ENCODE measurements around the gene STRIP2. TPM values are rescaled to one million over a fixed set of nuclear protein-coding genes. Genes with fewer than 3 reads are reported as not detected.
"Not testable (repeated sequence)": the region's sequence is repeated elsewhere in the genome, so short reads cannot be mapped to it uniquely, and the experiment has no call there.

The STRIP2 gene
- total RNA-seq, 1 experiment from 2014 or later, result 9.2 TPM

DNA sequence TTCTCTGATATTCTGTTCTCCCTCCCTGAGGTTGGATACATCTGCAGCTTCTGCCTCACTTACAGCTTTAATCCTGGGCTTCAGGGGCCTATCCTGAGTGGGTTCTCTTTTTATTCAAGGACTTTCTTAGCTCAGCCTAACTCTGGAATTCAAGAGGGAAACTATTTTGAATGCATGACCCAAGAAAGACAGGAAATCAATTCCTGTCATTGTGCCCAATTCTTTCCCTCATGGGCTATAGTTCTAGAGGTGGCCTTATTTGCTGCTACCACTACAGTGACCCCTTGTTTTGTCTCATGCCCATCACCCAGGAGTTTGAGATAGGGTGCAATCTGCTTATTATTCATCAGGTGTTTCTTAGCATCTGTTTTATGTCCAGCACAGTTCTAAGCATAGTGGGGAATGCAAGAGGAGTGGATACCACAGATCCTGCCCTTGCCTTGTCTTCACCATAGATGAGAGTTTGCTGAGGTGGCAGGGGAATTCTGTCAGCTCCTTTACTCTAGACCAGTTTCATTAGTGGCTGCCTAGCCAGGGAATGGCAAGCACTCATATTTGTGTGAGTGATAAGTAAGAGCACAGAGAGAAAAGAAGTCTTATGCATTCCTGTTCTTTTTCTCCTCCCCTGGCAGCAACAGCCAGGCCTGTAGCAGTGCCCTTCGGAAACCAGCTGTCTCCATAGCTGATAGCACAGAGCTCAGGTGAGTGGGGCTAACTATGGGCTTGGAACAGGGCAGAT is 19.4 kb downstream of the STRIP2 start:
- no peak for DNase-seq (ENCODE audit: low read depth)

- peak; percentile 53 for DNase-seq (ENCODE audit: low read depth)
Observed at GRCh38 chr7:129454249-129454551, 20.0 kb downstream of the STRIP2 start.

DNA sequence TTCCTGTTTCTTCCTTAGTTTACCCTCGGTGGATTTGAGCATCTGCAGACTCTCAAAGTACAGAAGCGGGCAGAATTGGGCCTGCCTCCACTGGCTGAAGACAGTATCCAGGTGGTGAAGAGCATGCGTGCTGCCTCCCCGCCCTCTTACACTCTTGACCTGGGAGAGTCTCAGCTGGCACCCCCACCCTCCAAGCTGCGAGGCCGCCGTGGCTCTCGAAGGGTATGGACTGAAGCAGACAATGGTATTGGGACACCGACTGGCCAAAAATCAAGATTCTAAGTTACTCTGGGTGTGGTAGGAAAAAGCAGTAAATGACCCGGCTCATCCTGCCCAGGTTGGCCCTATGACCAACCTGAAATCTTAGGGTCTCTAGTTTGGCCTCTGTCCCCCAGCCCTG is 22.2 kb downstream of the STRIP2 start:
- no peak for DNase-seq (ENCODE audit: low read depth)

DNA sequence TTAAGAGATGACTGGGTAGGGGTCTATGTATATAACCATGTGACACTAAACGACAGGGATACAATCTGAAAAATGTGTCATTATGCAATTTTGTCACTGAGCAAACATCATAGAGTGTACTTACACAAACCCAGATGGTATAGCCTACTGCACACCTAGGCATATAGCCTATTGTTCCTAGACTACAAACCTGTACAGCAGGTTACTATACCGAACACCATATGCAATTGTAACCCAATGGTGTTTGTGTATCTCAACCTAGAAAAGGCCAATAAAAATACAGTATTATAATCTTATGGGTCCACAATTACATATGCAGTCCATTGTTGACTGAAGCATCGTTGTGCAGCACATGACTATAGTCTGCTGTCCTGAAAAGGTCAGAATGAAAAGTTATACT is 22.9 kb downstream of the STRIP2 start:
- DNase-seq (ENCODE audit: low read depth), result no peak

- no peak for DNase-seq (ENCODE audit: low read depth)
Observed at GRCh38 chr7:129458171-129458570, 23.9 kb downstream of the STRIP2 start.

GRCh38 chr7:129461809-129462208 is 27.6 kb downstream of the STRIP2 start:
- no peak for DNase-seq (ENCODE audit: low read depth)

DNA sequence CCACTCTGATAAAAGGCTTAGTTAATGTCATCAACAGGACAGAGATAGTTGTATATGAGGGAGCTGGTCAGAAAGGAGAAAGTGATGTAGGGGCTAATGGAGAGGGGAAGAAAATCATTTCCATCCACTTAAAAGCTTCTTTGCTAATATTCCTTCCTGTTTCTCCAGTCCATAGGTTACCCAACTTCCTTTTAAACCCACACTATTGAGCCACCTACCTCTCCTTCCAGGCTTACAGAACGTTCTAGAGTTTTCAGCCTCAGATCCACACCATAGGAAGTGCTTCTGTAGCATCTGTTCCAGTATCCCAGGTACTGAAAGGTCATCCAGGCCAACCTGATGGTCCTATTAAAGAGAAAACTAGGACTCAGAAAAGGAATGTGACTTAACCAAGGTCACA is 28.2 kb downstream of the STRIP2 start:
- DNase-seq (ENCODE audit: low read depth), result no peak

GRCh38 chr7:129464194-129464593 is 30.0 kb downstream of the STRIP2 start:
- no peak for DNase-seq (ENCODE audit: low read depth)

DNA sequence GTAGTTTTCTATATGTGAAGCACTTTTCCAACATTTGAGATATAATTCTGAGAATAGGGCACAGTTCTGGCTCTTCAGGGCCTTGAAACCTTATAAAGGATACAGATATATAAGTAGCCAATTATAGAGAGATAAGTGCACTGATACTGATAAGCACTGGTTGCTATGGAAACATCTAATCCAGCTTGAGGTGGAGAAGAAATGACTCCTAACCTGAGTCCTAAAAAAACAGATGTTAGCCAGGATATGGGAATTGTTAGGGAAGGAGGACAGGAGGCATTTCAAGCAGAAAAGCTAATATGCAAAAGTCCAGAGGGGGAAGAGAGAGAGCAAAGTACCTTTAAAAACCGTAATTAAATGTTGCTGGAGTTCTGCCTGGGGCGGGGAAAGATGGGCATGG is 30.8 kb downstream of the STRIP2 start:
- no peak for DNase-seq (ENCODE audit: low read depth)

GRCh38 chr7:129466796-129467195 is 32.6 kb downstream of the STRIP2 start:
- no peak for DNase-seq (ENCODE audit: low read depth)

DNA sequence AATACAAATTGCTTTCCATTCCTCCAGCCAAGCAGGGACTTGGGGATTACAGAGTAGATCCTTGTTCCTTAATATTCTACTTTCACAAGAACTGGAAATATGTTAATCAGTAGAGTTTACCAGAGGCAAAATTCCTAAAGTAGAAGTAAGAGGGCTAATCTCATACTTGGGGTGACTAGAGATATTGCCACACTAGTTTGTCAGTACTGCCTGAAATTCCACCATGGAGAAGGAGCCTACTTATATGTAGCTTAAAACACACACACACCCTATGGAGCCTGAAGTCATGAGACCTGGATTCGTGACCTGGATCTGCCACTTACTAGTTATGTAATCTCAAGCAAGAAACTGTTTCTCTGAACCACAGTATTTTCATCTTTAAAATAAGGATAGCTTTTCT is 33.9 kb downstream of the STRIP2 start:
- no peak for DNase-seq (ENCODE audit: low read depth)

GRCh38 chr7:129468547-129468946 is 34.3 kb downstream of the STRIP2 start:
- DNase-seq (ENCODE audit: low read depth), result no peak

DNA sequence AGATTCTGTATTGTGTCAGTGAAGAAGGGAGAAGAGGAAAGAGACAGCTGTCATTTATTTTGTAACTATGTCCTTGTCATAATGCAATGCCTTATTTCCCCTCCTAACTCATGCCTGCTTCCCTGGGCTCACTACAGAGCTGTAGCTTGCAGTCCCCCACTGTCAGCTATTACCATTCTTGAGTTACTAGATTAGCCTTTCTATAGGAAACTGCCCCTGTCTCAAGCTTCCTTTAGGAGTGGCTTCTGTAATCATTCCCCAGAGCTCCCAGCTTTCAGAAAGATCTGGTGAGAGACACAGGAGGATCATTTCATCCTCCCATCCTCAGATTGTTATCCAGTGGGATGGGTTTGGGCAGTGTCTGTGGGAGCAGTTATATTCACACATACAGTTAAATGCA is 35.7 kb downstream of the STRIP2 start:
- DNase-seq (ENCODE audit: low read depth), result no peak

DNA sequence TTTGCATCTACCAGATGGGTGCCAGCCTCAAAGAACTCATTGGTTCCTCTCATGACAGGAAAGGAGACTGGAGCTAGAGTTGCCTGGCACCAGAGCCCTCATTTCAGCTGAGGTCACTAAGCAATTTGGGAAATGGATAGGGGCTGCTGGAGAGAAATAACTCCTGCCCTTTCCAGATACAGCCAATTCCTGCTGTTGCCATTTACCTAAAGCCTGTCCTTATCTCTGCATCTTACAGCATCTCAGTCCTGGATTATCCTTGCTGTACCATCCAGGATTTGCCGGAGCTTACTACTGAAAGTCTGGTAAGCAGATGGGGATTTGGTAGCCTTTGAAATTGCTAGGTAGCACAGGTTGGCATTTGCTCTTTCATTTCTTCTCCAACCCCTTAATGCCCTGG is 36.2 kb downstream of the STRIP2 start:
- no peak for DNase-seq (ENCODE audit: low read depth)

GRCh38 chr7:129471402-129471827 is 37.2 kb downstream of the STRIP2 start:
- no peak for DNase-seq (ENCODE audit: low read depth)

- DNase-seq (ENCODE audit: low read depth), result not testable (repeated sequence)
Observed at GRCh38 chr7:129475931-129476330, 41.7 kb downstream of the STRIP2 start.

GRCh38 chr7:129476398-129476797 is 42.2 kb downstream of the STRIP2 start:
- DNase-seq (ENCODE audit: low read depth), result not testable (repeated sequence)

DNA sequence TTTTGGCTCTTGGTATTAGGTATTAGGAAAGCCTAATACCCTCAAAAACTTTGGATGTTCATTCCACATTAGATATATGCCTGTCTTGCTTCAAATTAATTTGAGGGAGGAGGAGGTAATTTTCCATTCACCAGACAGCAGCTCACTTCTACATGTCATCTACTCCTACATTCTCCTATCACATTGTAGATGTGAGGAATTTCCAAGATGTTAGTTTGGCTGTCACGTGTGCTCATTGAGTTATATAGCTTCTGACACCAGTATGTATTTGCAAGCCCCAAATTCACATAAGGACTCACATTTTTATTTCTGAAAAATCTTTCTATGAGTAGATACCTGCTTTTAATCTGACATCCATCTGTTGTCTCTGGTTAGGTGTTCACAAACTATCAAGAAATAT is 45.6 kb downstream of the STRIP2 start:
- no peak for DNase-seq (ENCODE audit: low read depth)

DNA sequence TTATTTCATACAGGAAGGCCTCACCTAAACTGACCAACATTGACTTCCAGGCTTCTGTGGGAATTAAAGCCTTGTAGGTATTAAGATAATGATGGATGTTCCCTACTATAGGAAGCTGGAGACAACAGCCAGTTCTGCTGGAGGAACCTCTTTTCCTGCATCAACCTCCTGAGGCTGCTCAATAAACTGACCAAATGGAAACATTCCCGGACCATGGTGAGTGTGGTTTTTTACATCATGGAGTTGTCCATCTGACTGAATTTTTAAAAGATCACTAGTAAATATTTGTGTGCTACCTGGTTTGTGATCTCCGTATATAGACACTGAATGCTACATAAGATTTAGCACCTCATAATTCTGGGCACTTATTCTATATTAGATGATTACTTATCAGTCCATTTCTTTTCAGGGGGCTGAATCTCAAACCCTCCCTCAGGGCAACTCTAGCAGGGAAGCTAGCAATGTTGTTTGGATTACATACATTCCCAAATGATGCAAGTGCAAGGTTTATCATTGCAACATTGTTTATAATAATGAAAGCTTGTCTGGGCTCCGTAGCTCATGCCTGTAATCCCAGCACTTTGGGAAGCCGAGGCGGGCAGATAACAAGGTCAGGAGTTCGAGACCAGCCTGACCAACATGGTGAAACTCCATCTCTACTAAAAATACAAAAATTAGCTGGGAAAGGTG is 46.6 kb downstream of the STRIP2 start:
- DNase-seq (ENCODE audit: low read depth), result no peak

DNA sequence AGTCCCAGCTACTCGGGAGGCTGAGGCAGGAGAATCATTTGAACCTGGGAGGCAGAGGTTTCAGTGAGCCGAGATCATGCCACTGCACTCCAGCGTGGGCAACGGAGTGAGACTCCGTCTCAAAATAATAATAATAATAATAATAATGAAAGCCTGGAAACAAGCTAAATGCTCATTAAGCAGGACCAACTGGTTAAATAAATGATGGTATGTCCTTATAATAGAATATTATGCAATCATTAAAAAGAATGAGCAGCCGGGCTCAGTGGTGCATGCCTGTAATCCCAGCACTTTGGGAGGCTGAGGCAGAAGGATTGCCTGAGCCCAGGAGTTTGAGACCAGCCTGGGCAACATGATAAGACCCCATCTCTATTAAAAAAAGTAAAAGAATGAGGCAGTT is 47.1 kb downstream of the STRIP2 start:
- not testable (repeated sequence) for DNase-seq (ENCODE audit: low read depth)

DNA sequence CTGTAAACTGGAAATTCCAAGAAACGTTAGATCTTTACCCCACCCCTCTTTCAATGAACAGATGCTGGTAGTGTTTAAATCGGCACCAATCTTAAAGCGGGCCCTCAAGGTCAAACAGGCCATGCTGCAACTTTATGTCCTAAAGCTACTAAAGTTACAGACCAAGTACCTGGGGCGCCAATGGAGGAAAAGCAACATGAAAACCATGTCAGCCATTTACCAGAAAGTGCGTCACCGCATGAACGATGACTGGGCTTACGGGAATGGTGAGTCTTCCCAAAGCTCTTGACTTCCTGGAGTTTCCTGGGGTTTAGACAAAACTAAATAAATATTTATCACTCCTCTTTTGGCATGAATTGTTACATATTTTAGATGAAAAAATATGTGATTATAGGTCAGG is 48.5 kb downstream of the STRIP2 start:
- DNase-seq (ENCODE audit: low read depth), result no peak

DNA sequence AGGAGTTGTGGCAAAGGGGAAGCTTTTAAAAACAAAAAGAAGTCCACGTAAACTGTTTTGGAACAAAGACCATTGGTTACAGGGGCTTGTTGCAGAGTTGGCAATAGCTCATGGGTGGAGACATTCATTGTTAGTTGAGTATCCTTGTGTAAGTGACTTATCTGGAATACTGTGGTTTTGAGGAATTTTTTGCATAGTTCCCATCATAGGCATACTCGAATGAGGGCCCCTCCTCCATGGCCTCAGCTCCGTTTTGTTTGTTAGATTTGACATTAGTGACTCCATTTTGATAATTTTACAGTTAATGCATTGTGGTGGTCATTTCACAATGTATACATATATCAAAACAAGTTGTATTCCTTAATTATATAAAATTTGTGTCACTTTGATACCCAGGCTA is 55.3 kb downstream of the STRIP2 start:
- peak; percentile 77 for DNase-seq (ENCODE audit: low read depth)

DNA sequence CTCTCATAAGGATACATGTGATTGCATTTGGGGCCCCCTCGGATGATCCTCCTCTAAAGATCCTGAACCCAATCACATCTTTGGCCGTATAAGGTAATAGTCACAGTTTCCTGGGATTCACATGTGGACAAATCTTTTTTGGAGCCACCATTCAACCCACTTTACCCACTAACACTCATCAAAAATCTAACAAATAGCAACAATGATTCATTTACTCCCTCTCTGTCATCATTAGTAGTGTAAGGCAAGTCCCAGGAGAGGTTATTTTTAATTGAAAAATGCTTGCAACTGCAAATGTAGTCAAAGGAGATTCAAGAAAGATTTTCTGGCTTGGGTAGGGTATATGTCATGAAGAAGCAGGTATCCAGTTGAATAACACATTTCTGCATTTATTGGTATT is 58.2 kb downstream of the STRIP2 start:
- DNase-seq (ENCODE audit: low read depth), result no peak

DNA sequence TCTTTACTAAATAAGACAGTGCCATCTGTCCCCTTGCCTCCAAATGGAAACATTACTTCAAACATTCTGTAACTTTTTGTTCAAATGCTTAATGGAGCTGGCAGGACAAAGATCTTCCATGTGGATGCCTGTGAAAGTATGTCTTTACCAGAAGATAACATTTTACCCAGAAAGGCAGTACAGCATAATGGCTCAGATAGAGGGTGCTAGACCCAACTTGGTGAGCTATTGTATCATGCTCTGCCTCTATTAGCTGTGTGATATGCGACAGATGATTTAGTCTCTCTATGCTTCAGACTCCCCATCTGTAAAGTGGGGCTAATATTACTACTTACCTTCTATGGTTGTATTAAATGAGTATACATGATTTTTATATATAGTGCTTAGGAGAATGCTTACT is 59.3 kb downstream of the STRIP2 start:
- DNase-seq (ENCODE audit: low read depth), result peak; percentile 57
